Adrenal gland (tissue), 12 donors: ENCODE data around the gene WNT3. TPM values are rescaled to one million over a fixed set of nuclear protein-coding genes. Genes with fewer than 3 reads are reported as not detected.
A peak's percentile ranks its signal among the peaks of the same experiment; 100 is the strongest.

Experiments
- DNase-seq, 7 donors: peaks; one replicate each; pipeline ENCODE4 v3.0.0-alpha.2; 2019 to 2020
- H3K27ac ChIP-seq, 5 donors: fragments of 200-600 bp; sonication (generic) in 4 of 5; 1 replicate in 3 of 5; 2 replicates in 2 of 5; pipeline versions ENCODE4 v1.5.1 to v1.8.0; 2016 to 2020; ENCODE audit warnings: mild to moderate bottlenecking in 1 of 5
- H3K27me3 ChIP-seq: fragments of 200-600 bp; 2 replicates; pipeline ENCODE4 v1.8.0; 2021
- H3K36me3 ChIP-seq, 2 donors: fragments of 200-600 bp; replicated peaks in 1 of 2; 1 replicate in 1 of 2; 2 replicates in 1 of 2; pipeline versions ENCODE4 v1.5.1 to v1.8.0; 2018 to 2022
- H3K4me1 ChIP-seq, 2 donors: fragments of 200-600 bp; replicated peaks in 1 of 2; 1 replicate in 1 of 2; 2 replicates in 1 of 2; pipeline versions ENCODE4 v1.5.1 to v1.8.0; 2018 to 2021
- H3K4me3 ChIP-seq, 4 donors: fragments of 200-600 bp; sonication (generic) in 3 of 4; one replicate each; pipeline ENCODE4 v1.5.1; 2016 to 2018
- H3K9me3 ChIP-seq, 3 donors: fragments of 200-600 bp; sonication (generic) in 1 of 3; replicated peaks in 1 of 3; 1 replicate in 2 of 3; 2 replicates in 1 of 3; pipeline versions ENCODE4 v1.5.1 to v1.8.0; 2016 to 2021
- POLR2A ChIP-seq, 2 donors: fragments of 450-650 bp; IDR thresholded peaks; one replicate each; pipeline ENCODE4 v1.6.1; 2017; ENCODE audit warnings: antibody characterized with exemption in 2 of 2, mild to moderate bottlenecking in 2 of 2, moderate library complexity in 1 of 2
- WGBS, 4 donors: extraction: QIAGEN DNeasy Blood & Tissue Kit in 2 of 4; methylation state at CpG; one replicate each; pipeline versions ENCODE4 v1.1.5 to v1.1.7; 2013 to 2017; 5-methylcytosine and 5-hydroxymethylcytosine counted together
- intact Hi-C, 2 donors: fragments of 100-400 bp; cut with DNase I; formaldehyde crosslinking; loops; one replicate each; pipeline versions ENCODE4 v1.14.1 to v1.15.0; 2022 to 2023
- polyA plus RNA-seq, 3 donors: library from polyadenylated mRNA; stranded (reverse); fragments of 200-250 nt in 2 of 3; fragments of 350-450 nt in 1 of 3; fragmentation: Illumina TruSeq in 1 of 3; extraction: RNeasy Lipid Tissue Mini Kit (QIAGEN cat#74804) in 1 of 3; gene quantifications; one replicate each; pipeline ENCODE4 v1.2.3, GENCODE V29; 2013 to 2014
- total RNA-seq, 9 donors: library from RNA; depleted of rRNA in 4 of 9; stranded (reverse); fragments of >200 nt in 4 of 9; fragments of 120-200 nt in 1 of 9; fragmentation: NEBNext Ultra II Directional in 1 of 9; extraction: Animal tissue kit (Norgen Biotek cat#: 25700) in 1 of 9; gene quantifications; one replicate each; pipeline versions ENCODE4 v1.1.0 to v1.2.4, GENCODE V29; 2013 to 2023
- TF ChIP-seq, protein P1 (sequence below), 6 experiments: fragments of 450-650 bp in 4 of 6; fragments of 200-600 bp in 2 of 6; sonication (generic) in 1 of 6; IDR thresholded peaks; 1 replicate in 5 of 6; 2 replicates in 1 of 6; pipeline versions ENCODE4 v1.5.1 to v1.8.0; 2016 to 2021; ENCODE audit warnings: antibody characterized with exemption in 6 of 6, mild to moderate bottlenecking in 2 of 6, moderate library complexity in 1 of 6
- donor health status: healthy with polysubstance abuse.
- donor health status: Bipolar disorder and iron deficiency.
- donor health status: DM: yes; HTN: yes; CAD: no.
- donor health status: DM: no; HTN: no; CAD: no.
- donor health status: DM: no; HTN: no; CAD: no.
- donor health status: DM: yes; HTN: yes; CAD: no.

WNT3 gene
- total and polyA plus RNA-seq, 12 donors: 0.16 to 1.1 (median 0.46) TPM; not detected in 2

DNA sequence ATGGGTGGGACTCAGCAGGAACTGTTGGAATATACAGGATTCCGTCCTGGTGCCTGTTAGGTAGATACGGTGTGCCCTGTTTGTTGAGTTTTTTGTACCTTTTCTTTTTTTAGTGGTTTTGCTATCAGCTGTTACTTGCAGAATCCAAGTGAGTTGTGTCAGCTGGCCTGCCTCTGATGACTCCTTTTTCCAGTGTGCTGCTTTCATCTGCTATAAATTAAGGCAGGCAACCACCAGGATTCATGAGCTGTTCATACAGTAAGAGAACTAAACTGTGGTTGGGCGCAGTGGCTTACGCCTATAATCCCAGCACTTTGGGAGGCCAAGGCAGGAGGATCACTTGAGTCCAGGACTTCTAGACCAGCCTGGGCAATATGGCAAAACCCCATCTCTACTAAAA, 79.9 kb downstream of the WNT3 start:
- TF ChIP-seq POLR2A (IDR thresholded peaks at IDR 0.05): no peak
- TF ChIP-seq, protein P1, sequence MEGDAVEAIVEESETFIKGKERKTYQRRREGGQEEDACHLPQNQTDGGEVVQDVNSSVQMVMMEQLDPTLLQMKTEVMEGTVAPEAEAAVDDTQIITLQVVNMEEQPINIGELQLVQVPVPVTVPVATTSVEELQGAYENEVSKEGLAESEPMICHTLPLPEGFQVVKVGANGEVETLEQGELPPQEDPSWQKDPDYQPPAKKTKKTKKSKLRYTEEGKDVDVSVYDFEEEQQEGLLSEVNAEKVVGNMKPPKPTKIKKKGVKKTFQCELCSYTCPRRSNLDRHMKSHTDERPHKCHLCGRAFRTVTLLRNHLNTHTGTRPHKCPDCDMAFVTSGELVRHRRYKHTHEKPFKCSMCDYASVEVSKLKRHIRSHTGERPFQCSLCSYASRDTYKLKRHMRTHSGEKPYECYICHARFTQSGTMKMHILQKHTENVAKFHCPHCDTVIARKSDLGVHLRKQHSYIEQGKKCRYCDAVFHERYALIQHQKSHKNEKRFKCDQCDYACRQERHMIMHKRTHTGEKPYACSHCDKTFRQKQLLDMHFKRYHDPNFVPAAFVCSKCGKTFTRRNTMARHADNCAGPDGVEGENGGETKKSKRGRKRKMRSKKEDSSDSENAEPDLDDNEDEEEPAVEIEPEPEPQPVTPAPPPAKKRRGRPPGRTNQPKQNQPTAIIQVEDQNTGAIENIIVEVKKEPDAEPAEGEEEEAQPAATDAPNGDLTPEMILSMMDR (IDR thresholded peaks at IDR 0.05): no peak
- H3K36me3 ChIP-seq: no peaks in the 10 kb centered on the region
- intact Hi-C loops: no loop called here
- WGBS, 4 donors: 91 to 97% (median 97%) methylated on average over 4 of the region's 4 CpGs
- DNase-seq: no peak
- H3K27ac ChIP-seq: no peak overlapping the region
- H3K9me3 ChIP-seq: no peaks in the 10 kb centered on the region
- H3K27me3 ChIP-seq: no peaks in the 10 kb centered on the region
- no peak overlapping the region for H3K4me3 ChIP-seq
- no peaks in the 10 kb centered on the region for H3K4me1 ChIP-seq

DNA sequence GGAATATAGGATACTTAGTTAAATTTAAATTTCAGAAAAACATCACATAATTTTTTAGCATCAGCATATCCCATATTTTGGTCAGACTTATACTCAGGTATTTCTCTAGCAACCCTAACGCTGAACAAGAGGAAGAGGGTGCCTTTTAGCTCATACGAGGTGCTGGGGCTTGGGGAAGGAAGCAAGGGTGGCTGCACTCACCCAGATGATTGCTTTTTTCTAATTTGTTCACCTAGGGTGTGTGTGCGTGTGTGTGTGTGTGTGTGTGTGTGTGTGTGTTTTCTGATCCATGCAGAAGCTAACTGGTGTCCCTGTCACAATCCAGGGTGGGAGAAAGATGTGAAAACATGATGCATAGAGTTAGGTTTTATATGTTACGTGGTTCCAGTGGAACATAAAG, 81.2 kb downstream of the WNT3 start:
- Histone ChIP-seq H3K4me1 (no peaks in the 10 kb centered on the region), H3K9me3 (no peaks in the 10 kb centered on the region), H3K27ac (no peak overlapping the region), H3K36me3 (no peaks in the 10 kb centered on the region), H3K27me3 (no peaks in the 10 kb centered on the region), H3K4me3 (no peak overlapping the region)
- no peak for TF ChIP-seq POLR2A (IDR thresholded peaks at IDR 0.05)
- TF ChIP-seq, protein P1 (IDR thresholded peaks at IDR 0.05): no peak
- no peak for DNase-seq
- 84 to 87% (median 87%) methylated on average over 4 of the region's 4 CpGs for WGBS, 4 donors
- intact Hi-C loops: no loop called here

DNA sequence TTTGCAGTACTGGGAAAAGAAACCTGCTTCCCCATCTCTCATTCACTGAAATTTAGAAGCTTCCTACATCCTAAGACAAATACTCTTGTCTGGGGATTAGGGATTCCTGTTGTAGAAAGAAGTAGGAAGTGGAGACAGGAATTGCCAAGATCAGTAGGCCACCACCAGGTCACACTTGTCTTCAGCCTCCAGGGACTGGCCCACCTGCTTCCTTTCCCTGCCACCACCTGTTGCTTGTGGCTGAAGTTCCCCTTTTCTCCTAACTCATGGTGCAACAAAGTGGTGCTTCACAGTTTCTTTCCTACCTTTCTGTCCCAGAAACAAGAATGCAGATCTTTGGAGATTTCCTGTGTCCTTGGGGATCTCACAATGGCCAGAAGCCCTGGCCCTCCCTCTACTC, 82.4 kb downstream of the WNT3 start:
- no peak overlapping the region for H3K27ac ChIP-seq
- no peak for DNase-seq
- H3K36me3 ChIP-seq: no peaks in the 10 kb centered on the region
- no peaks in the 10 kb centered on the region for H3K9me3 ChIP-seq
- TF ChIP-seq, protein P1 (IDR thresholded peaks at IDR 0.05): no peak
- no peak for TF ChIP-seq POLR2A (IDR thresholded peaks at IDR 0.05)
- intact Hi-C loops: no loop called here
- H3K4me3 ChIP-seq: peak overlapping the region in 1 of 4 donors; percentile 7
- H3K4me1 ChIP-seq: no peaks in the 10 kb centered on the region
- no peaks in the 10 kb centered on the region for H3K27me3 ChIP-seq

DNA sequence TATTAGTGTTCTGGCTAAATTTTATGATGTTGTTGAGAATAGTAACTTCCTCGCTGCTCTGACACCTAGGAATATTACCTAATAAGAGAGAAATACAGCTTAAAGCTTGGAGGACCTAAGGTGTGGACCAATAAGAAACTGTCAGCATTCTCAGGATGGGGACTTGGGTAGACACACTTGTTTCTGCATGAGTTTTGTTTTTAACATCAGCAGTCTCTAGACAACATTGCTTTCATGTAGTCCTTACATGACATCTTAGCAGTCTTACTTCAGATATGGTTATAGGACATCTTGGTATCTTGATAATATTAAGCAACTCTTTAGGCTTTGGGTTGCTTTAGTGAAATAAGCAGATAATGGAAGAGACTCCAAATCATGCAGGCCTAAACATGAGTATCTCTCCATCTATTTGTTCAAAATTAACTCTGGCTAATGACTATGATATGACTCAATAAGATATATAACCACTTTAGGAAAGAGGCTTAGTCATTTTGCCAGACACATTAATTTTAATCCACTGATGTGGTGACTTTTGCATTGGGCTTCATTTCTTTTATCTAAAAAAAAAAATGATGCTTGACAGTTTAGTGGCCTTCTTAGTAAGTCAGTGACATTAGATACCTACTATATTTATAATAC, 84.5 kb downstream of the WNT3 start:
- Histone ChIP-seq H3K36me3 (peaks cover 0 to 3% of the 10 kb centered on the region in 2 donors), H3K27ac (no peak overlapping the region), H3K9me3 (no peaks in the 10 kb centered on the region), H3K4me1 (no peaks in the 10 kb centered on the region), H3K4me3 (no peak overlapping the region), H3K27me3 (no peaks in the 10 kb centered on the region)
- DNase-seq: no peak
- 95 to 100% (median 97%) methylated on average over 1 of the region's 1 CpG for WGBS, 4 donors
- intact Hi-C loops: no loop called here
- TF ChIP-seq, protein P1 (IDR thresholded peaks at IDR 0.05): no peak
- no peak for TF ChIP-seq POLR2A (IDR thresholded peaks at IDR 0.05)
